ENCODE data around the gene IFIH1.

Gene IFIH1

GRCh38 chr2:162244541-162245031 is 73.9 kb downstream of the IFIH1 start:
- DNase-seq: no peak
- Histone ChIP-seq H3K9me3 (ENCODE audit: severe bottlenecking) (no peaks in the 10 kb centered on the region), H3K4me3 (ENCODE audit: low read depth, low read length) (no peak overlapping the region), H3K27me3 (ENCODE audit: insufficient read depth, low read depth, severe bottlenecking) (no peaks in the 10 kb centered on the region), H3K36me3 (no peaks in the 10 kb centered on the region), H3K27ac (no peak overlapping the region)
- no peak for TF ChIP-seq CTCF (IDR thresholded peaks at IDR 0.05; ENCODE audit: low read depth, low read length)

DNA sequence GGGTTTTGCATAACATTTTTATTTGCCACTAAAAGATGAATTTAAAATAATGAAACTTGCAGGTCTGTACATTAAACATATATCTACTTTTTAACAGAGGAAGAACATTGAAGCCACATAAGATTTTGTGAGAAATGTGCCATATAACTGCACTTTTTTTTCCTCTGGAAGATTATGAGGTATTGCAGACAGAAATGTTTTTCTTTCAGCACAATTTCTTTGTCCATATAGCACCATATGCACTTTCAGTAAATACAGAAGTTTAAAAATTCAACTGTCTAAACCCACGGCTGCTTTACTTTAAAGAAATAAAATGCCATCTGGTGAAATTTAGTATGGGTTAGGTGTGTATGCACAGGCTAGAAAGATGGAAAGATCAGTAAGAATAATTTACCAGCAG is 74.8 kb downstream of the IFIH1 start:
- no peak for TF ChIP-seq CTCF (IDR thresholded peaks at IDR 0.05; ENCODE audit: low read depth, low read length)
- Histone ChIP-seq H3K4me3 (ENCODE audit: low read depth, low read length) (no peak overlapping the region), H3K9me3 (ENCODE audit: severe bottlenecking) (no peaks in the 10 kb centered on the region)

GRCh38 chr2:162243294-162243693 is 75.2 kb downstream of the IFIH1 start, which contains the start of gene FAP:
TSS of gene FAP (minus strand) at chr2:162243445. CDS start at chr2:162243327, 118 bp downstream.
- Histone ChIP-seq H3K27ac (no peak within 1 kb of the TSS), H3K27me3 (ENCODE audit: insufficient read depth, low read depth, severe bottlenecking) (no peaks in the 10 kb centered on the region), H3K4me3 (ENCODE audit: low read depth, low read length) (no peak within 1 kb of the TSS), H3K9me3 (ENCODE audit: severe bottlenecking) (no peaks in the 10 kb centered on the region), H3K36me3 (no peaks in the 10 kb centered on the region)
- no peak for TF ChIP-seq CTCF (IDR thresholded peaks at IDR 0.05; ENCODE audit: low read depth, low read length)
- DNase-seq: no peak

More for the DNA sequence above, 74.8 kb downstream of the IFIH1 start:
- Histone ChIP-seq H3K36me3 (no peaks in the 10 kb centered on the region), H3K27me3 (ENCODE audit: insufficient read depth, low read depth, severe bottlenecking) (no peaks in the 10 kb centered on the region), H3K27ac (no peak overlapping the region)
- no peak for DNase-seq

GRCh38 chr2:162242586-162243280 is 75.8 kb downstream of the IFIH1 start:
- Histone ChIP-seq H3K9me3 (ENCODE audit: severe bottlenecking) (no peaks in the 10 kb centered on the region), H3K27ac (no peak overlapping the region), H3K4me3 (ENCODE audit: low read depth, low read length) (no peak overlapping the region), H3K27me3 (ENCODE audit: insufficient read depth, low read depth, severe bottlenecking) (no peaks in the 10 kb centered on the region), H3K36me3 (no peaks in the 10 kb centered on the region)
- no peak for TF ChIP-seq CTCF (IDR thresholded peaks at IDR 0.05; ENCODE audit: low read depth, low read length)
- DNase-seq: no peak

DNA sequence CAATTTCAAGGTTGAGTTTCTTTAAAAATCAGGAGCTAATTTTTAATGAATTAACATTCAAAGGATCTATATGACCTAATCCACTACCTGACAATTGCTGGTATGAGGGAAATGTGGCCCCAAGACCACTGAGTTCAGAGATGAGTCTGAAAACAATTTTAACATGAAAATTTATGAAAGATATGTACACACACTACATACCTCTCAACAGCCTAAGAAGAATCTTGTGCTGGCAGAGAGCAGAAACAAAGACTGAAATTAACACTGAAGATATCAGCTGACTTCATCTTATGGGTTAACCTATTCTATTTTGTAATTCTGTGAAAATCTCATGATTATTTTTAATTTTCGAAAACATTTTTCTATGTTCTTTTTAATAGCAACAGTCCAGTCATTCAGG is 76.9 kb downstream of the IFIH1 start:
- H3K27ac ChIP-seq: no peak overlapping the region
- H3K27me3 ChIP-seq (ENCODE audit: insufficient read depth, low read depth, severe bottlenecking): no peaks in the 10 kb centered on the region
- TF ChIP-seq CTCF (IDR thresholded peaks at IDR 0.05; ENCODE audit: low read depth, low read length): no peak
- DNase-seq: no peak
- H3K9me3 ChIP-seq (ENCODE audit: severe bottlenecking): no peaks in the 10 kb centered on the region
- H3K36me3 ChIP-seq: no peaks in the 10 kb centered on the region
- no peak overlapping the region for H3K4me3 ChIP-seq (ENCODE audit: low read depth, low read length)

All from WERI-Rb-1 (cell line).